SK-N-SH (cell line): ENCODE results near the gene RPRM.

Experiments
- CTCF ChIP-seq: fragments of 200-600 bp; sonication (generic); IDR thresholded peaks from 2 replicates; pipeline ENCODE4 v1.6.1; 2017; ENCODE audit warnings: antibody characterized with exemption, mild to moderate bottlenecking, moderate library complexity
- EP300 ChIP-seq, 2 experiments: IDR thresholded peaks; 2 replicates each; pipeline versions ENCODE4 v1.4.0 to v1.6.1; 2012; ENCODE audit warnings: borderline replicate concordance in 1 of 2, low read depth in 1 of 2, low read length in 1 of 2
- POLR2AphosphoS5 ChIP-seq: IDR thresholded peaks from 2 replicates; pipeline ENCODE4 v1.6.1; 2012; ENCODE audit warnings: low read depth, low read length

- no peak for TF ChIP-seq CTCF
- no peak for TF ChIP-seq POLR2AphosphoS5
- no peak for TF ChIP-seq EP300 (IDR thresholded peaks at IDR 0.05; ENCODE audit: borderline replicate concordance in 1 of 2, low read depth in 1 of 2, low read length in 1 of 2)
Measured at GRCh38 chr2:153432381-153432780, 46.2 kb downstream of the RPRM start.
